Suprapubic skin (tissue), 4 donors: ENCODE data around the gene TDRD15.

Experiments
- EP300 ChIP-seq: sonication (generic); formaldehyde crosslinking; IDR thresholded peaks from one replicate; pipeline ENCODE4 v1.6.1; 2017; ENCODE audit warnings: antibody characterized with exemption
- POLR2A ChIP-seq, 2 donors: fragments of 450-650 bp; IDR thresholded peaks; one replicate each; pipeline ENCODE4 v1.6.1; 2017; ENCODE audit warnings: antibody characterized with exemption in 2 of 2, mild to moderate bottlenecking in 2 of 2, moderate library complexity in 2 of 2
- POLR2AphosphoS5 ChIP-seq, 3 donors: sonication (generic); formaldehyde crosslinking; IDR thresholded peaks; one replicate each; pipeline ENCODE4 v1.6.1; 2017; ENCODE audit warnings: antibody characterized with exemption in 3 of 3
- TF ChIP-seq, protein P1 (sequence below), 2 donors: fragments of 200-600 bp in 1 of 2; fragments of 450-650 bp in 1 of 2; sonication (generic) in 1 of 2; IDR thresholded peaks; one replicate each; pipeline ENCODE4 v1.5.1; 2016 to 2019; ENCODE audit warnings: antibody characterized with exemption in 2 of 2, mild to moderate bottlenecking in 1 of 2, moderate library complexity in 1 of 2

- TF ChIP-seq, protein P1, sequence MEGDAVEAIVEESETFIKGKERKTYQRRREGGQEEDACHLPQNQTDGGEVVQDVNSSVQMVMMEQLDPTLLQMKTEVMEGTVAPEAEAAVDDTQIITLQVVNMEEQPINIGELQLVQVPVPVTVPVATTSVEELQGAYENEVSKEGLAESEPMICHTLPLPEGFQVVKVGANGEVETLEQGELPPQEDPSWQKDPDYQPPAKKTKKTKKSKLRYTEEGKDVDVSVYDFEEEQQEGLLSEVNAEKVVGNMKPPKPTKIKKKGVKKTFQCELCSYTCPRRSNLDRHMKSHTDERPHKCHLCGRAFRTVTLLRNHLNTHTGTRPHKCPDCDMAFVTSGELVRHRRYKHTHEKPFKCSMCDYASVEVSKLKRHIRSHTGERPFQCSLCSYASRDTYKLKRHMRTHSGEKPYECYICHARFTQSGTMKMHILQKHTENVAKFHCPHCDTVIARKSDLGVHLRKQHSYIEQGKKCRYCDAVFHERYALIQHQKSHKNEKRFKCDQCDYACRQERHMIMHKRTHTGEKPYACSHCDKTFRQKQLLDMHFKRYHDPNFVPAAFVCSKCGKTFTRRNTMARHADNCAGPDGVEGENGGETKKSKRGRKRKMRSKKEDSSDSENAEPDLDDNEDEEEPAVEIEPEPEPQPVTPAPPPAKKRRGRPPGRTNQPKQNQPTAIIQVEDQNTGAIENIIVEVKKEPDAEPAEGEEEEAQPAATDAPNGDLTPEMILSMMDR (IDR thresholded peaks at IDR 0.05): no peak
- no peak for TF ChIP-seq POLR2A (IDR thresholded peaks at IDR 0.05)
- TF ChIP-seq POLR2AphosphoS5 (IDR thresholded peaks at IDR 0.05): no peak
- TF ChIP-seq EP300: no peak
Observed at GRCh38 chr2:21092308-21092869, 31.4 kb upstream of the TDRD15 start.
